ENCODE results near the gene LRP11. TPM values are rescaled to one million over a fixed set of nuclear protein-coding genes. Genes with fewer than 3 reads are reported as not detected.

LRP11 gene
- total and polyA plus RNA-seq, 10 of the 15 experiments (the other 5 are each of a cell fraction or from before 2014, with no cell fraction given): under 0.01 to 0.23 (median 0.03) TPM; not detected in 6

- SMC1A ChIA-PET (ENCODE audit: uncharacterized antibody, unreplicated experiment): no interaction called here
- Histone ChIP-seq H3K36me3 (ENCODE audit: control insufficient read depth in 2 of 2, insufficient read depth in 2 of 2, low read length in 1 of 2) (no peaks in the 10 kb centered on the region), H3K9me3 (replicated peaks; ENCODE audit: control insufficient read depth, insufficient read depth, low read length) (no peaks in the 10 kb centered on the region), H3K4me2 (ENCODE audit: control insufficient read depth, insufficient read depth) (no peak overlapping the region), H3K27ac (ENCODE audit: control insufficient read depth, insufficient read depth) (no peak overlapping the region), H4K20me1 (ENCODE audit: control insufficient read depth, insufficient read depth) (no peaks in the 10 kb centered on the region), H3K79me2 (ENCODE audit: control insufficient read depth, insufficient read depth, low read length) (no peaks in the 10 kb centered on the region), H3K4me3 (no peak overlapping the region), H2AFZ (ENCODE audit: control insufficient read depth, low read depth, low read length) (no peak overlapping the region), H3K9ac (ENCODE audit: control insufficient read depth, insufficient read depth, low read length) (no peak overlapping the region), H3K27me3 (replicated peaks in 1 of 2; ENCODE audit: control insufficient read depth in 2 of 2, insufficient read depth in 2 of 2, low read length in 1 of 2) (peaks cover 0 to 3% of the 10 kb centered on the region in 2 experiments; a peak in 2 of 4 replicates), H3K4me1 (ENCODE audit: control insufficient read depth, insufficient read depth, low read length) (no peaks in the 10 kb centered on the region)
- POLR2A ChIA-PET: no interaction called here
- BruUV-seq (replicated peaks): no TSS peak
- RAD21 ChIA-PET (ENCODE audit: unreplicated experiment): no interaction called here
- 20% methylated on average over 10 of the region's 10 CpGs for WGBS (ENCODE audit: insufficient coverage, insufficient replicate concordance, low lambda C conversion rate, missing lambda C conversion rate)
- CTCF ChIA-PET: no interaction called here
- ATAC-seq (no peak), DNase-seq (ENCODE audit: low read depth, low spot score) (no peak), FAIRE-seq (no peak)
- in situ Hi-C loops (cut with MboI): no loop called here
- intact Hi-C loops (cut with micrococcal nuclease; ENCODE audit: unreplicated experiment): no loop called here
- TF ChIP-seq MXI1 (IDR thresholded peaks at IDR 0.05; ENCODE audit: low read depth, low read length) (no peak), ZBTB11 (CRISPR knock-in tag; IDR thresholded peaks at IDR 0.05) (no peak), HDGF (IDR thresholded peaks at IDR 0.05) (no peak), PAX5 (IDR thresholded peaks at IDR 0.05; ENCODE audit: borderline replicate concordance, low read depth, low read length) (no peak), NR2C1 (IDR thresholded peaks at IDR 0.05) (no peak), NR2C2 (IDR thresholded peaks at IDR 0.05; ENCODE audit: borderline replicate concordance, control insufficient read depth, insufficient read length, low read depth) (no peak), USF2 (IDR thresholded peaks at IDR 0.05; ENCODE audit: borderline replicate concordance, low read depth, low read length) (no peak), RCOR1 (conservative IDR thresholded peaks at IDR 0.05; ENCODE audit: low read depth, low read length) (no peak), GABPA (IDR thresholded peaks at IDR 0.05; ENCODE audit: low read depth) (no peak), E2F4 (IDR thresholded peaks at IDR 0.05; ENCODE audit: low read depth, low read length) (no peak), CTCF (IDR thresholded peaks at IDR 0.05 in 2 of 3, conservative IDR thresholded peaks at IDR 0.05 in 1 of 3; ENCODE audit: control insufficient read depth in 2 of 3, extremely low read depth in 1 of 3, insufficient read depth in 1 of 3, low read depth in 3 of 3, low read length in 3 of 3) (no peak), FOXK2 (IDR thresholded peaks at IDR 0.05) (no peak), CREB1 (IDR thresholded peaks at IDR 0.05; ENCODE audit: low read depth) (no peak), GATAD2B (conservative IDR thresholded peaks at IDR 0.05; ENCODE audit: low read depth) (no peak), SMAD5 (IDR thresholded peaks at IDR 0.05; ENCODE audit: low read depth) (no peak)
These were observed 17.1 kb upstream of the LRP11 start for GRCh38 chr6:149881066-149881766.
